GM12878 (cell line): ENCODE results near the gene MPST. TPM values are rescaled to one million over a fixed set of nuclear protein-coding genes. Genes with fewer than 3 reads are reported as not detected.
A peak's percentile ranks its signal among the peaks of the same experiment; 100 is the strongest.

ENCODE experiments used
- ASH2L ChIP-seq: fragments of 300-600, 200-600 bp; sonication (generic); IDR thresholded peaks from 2 replicates; pipeline ENCODE4 v1.6.1; 2017; ENCODE audit warnings: low read depth, mild to moderate bottlenecking, borderline replicate concordance
- BMI1 ChIP-seq: fragments of 450-650 bp; IDR thresholded peaks from 2 replicates; pipeline ENCODE4 v1.6.1; 2016; ENCODE audit warnings: mild to moderate bottlenecking, moderate library complexity, borderline replicate concordance
- CEBPZ ChIP-seq: fragments of 150-350 bp; IDR thresholded peaks from 2 replicates; pipeline ENCODE4 v1.6.1; 2016; ENCODE audit warnings: low read depth, low read length
- FOXK2 ChIP-seq: fragments of 450-650 bp; IDR thresholded peaks from 2 replicates; pipeline ENCODE4 v1.6.1; 2017; ENCODE audit warnings: mild to moderate bottlenecking, moderate library complexity
- IRF3 ChIP-seq: fragments of 450-650 bp; IDR thresholded peaks from 2 replicates; pipeline ENCODE4 v1.6.1; 2014; ENCODE audit warnings: mild to moderate bottlenecking
- NFYA ChIP-seq: IDR thresholded peaks from 2 replicates; pipeline ENCODE4 v1.6.1; 2011; ENCODE audit warnings: low read depth, mild to moderate bottlenecking, low read length, improper control_type of control experiment, borderline replicate concordance
- POLR2AphosphoS2 ChIP-seq: IDR thresholded peaks from 2 replicates; pipeline ENCODE4 v1.6.1; 2011; ENCODE audit warnings: low read depth, mild to moderate bottlenecking, low read length, improper control_type of control experiment, moderate library complexity
- RB1 ChIP-seq: fragments of 450-650 bp; formaldehyde crosslinking; IDR thresholded peaks from 2 replicates; pipeline ENCODE4 v1.6.1; 2017; ENCODE audit warnings: mild to moderate bottlenecking, borderline replicate concordance
- REST ChIP-seq: IDR thresholded peaks from 2 replicates; pipeline ENCODE4 v1.6.1; 2012; ENCODE audit warnings: mild to moderate bottlenecking, low read depth, low read length
- RFX5 ChIP-seq: IDR thresholded peaks from 2 replicates; pipeline ENCODE4 v1.6.1; 2011; ENCODE audit warnings: low read depth, low read length, improper control_type of control experiment
- SIN3A ChIP-seq: IDR thresholded peaks from 2 replicates; pipeline ENCODE4 v1.6.1; 2012; ENCODE audit warnings: low read depth, low read length, improper control_type of control experiment
- SKIL ChIP-seq: fragments of 450-650 bp; IDR thresholded peaks from 2 replicates; pipeline ENCODE4 v1.6.1; 2017; ENCODE audit warnings: mild to moderate bottlenecking, low read depth, inconsistent platforms; ENCODE audit not compliant: poor library complexity, severe bottlenecking
- SREBF1 ChIP-seq: IDR thresholded peaks from 2 replicates; pipeline ENCODE4 v1.6.1; 2012; ENCODE audit warnings: mild to moderate bottlenecking, low read length
- STAT3 ChIP-seq: IDR thresholded peaks from 2 replicates; pipeline ENCODE4 v1.6.1; 2011; ENCODE audit warnings: low read depth, low read length, improper control_type of control experiment
- SUPT20H ChIP-seq: IDR thresholded peaks from 2 replicates; pipeline ENCODE4 v1.6.1; 2011; ENCODE audit warnings: low read depth, mild to moderate bottlenecking, low read length, moderate library complexity, borderline replicate concordance; ENCODE audit not compliant: control insufficient read depth
- TCF3 ChIP-seq: IDR thresholded peaks from 2 replicates; pipeline ENCODE4 v1.6.1; 2012; ENCODE audit warnings: low read depth, mild to moderate bottlenecking, low read length, borderline replicate concordance; ENCODE audit not compliant: insufficient read depth
- ZNF24 ChIP-seq: fragments of 450-650 bp; IDR thresholded peaks from 2 replicates; pipeline ENCODE4 v1.6.1; 2017; ENCODE audit warnings: antibody characterized with exemption, mild to moderate bottlenecking
- ZNF622 ChIP-seq: fragments of 450-650 bp; IDR thresholded peaks from 2 replicates; pipeline ENCODE4 v1.6.1; 2017; ENCODE audit warnings: mild to moderate bottlenecking, inconsistent platforms
- ZSCAN29 ChIP-seq: fragments of 450-650 bp; IDR thresholded peaks from 2 replicates; pipeline ENCODE4 v1.6.1; 2017; ENCODE audit warnings: mild to moderate bottlenecking, moderate library complexity
- polyA plus RNA-seq, 11 experiments: library from polyadenylated mRNA; depleted of rRNA in 4 of 11; unstranded in 6 of 11; stranded (reverse) in 5 of 11; fragments of >200 nt; fragmentation: Nextera tagmentation in 4 of 11; fragmentation: Illumina TruSeq in 1 of 11; extraction: Ambion mirVana in 4 of 11; extraction: Trizol in 1 of 11; gene quantifications; 1 replicate in 1 of 11; 2 replicates in 10 of 11; pipeline versions ENCODE4 v1.2.1 to v1.2.3, GENCODE V29; 2011 to 2016; ENCODE audit warnings: inconsistent platforms in 2 of 11, missing spikeins in 2 of 11, low read depth in 1 of 11
- total RNA-seq, 4 experiments: library from RNA; depleted of rRNA in 3 of 4; stranded (reverse); fragments of >200 nt in 3 of 4; fragmentation: Illumina TruSeq in 1 of 4; extraction: Trizol in 1 of 4; gene quantifications; 2 replicates each; pipeline versions ENCODE4 v1.2.1 to v1.2.3, GENCODE V29; 2013 to 2021

The MPST gene
- total and polyA plus RNA-seq, 10 of the 15 experiments (the other 5 are each of a cell fraction or from before 2014, with no cell fraction given), result 0.95 to 88.7 (median 38.5) TPM

- TF ChIP-seq SIN3A, result no peak
- no peak for TF ChIP-seq FOXK2
- TF ChIP-seq REST, result no peak
- no peak; the same call in 1 of the 2 replicates for TF ChIP-seq SREBF1
- no peak for TF ChIP-seq ZNF622
- no peak for TF ChIP-seq POLR2AphosphoS2
- no peak for TF ChIP-seq STAT3
- no peak for TF ChIP-seq RB1
- no peak for TF ChIP-seq CEBPZ
- TF ChIP-seq ZSCAN29, result 0 out of 2 replicates have a peak, but pooled peaks have one; percentile 56
- TF ChIP-seq IRF3, result 0 out of 2 replicates have a peak, but pooled peaks have one; percentile 27
- TF ChIP-seq ASH2L, result 0 out of 2 replicates have a peak, but pooled peaks have one; percentile 26
- no peak for TF ChIP-seq BMI1
- TF ChIP-seq RFX5, result no peak
- no peak for TF ChIP-seq SUPT20H
- TF ChIP-seq NFYA, result no peak
- TF ChIP-seq ZNF24, result no peak
- no peak for TF ChIP-seq TCF3
- TF ChIP-seq SKIL, result no peak
Observed at GRCh38 chr22:37019309-37020191, at the start of gene MPST, which contains the start of gene TST (continued).
